ENCODE measurements around the gene OLFM3.

OLFM3 gene

GRCh38 chr1:101996825-101997465 is at the start of gene OLFM3:
TSS of gene OLFM3 (minus strand) at chr1:101996926.
- H3K27me3 ChIP-seq (ENCODE audit: insufficient read depth, low read length) = peaks cover 26% of the 10 kb centered on the region
- H3K4me1 ChIP-seq (ENCODE audit: control insufficient read depth, insufficient read depth, low read length, unreplicated experiment) = no peaks in the 10 kb centered on the region
- no peaks in the 10 kb centered on the region for H3K36me3 ChIP-seq (ENCODE audit: insufficient read depth, low read length)
- H2AFZ ChIP-seq (ENCODE audit: low read length, unreplicated experiment) = no peak within 1 kb of the TSS
- no peak within 1 kb of the TSS for H3K4me3 ChIP-seq (ENCODE audit: low read depth, low read length)
- no peak within 1 kb of the TSS for H3K27ac ChIP-seq (ENCODE audit: low read depth, low read length)
- H3K79me2 ChIP-seq (ENCODE audit: control insufficient read depth, insufficient read depth, low read length, unreplicated experiment) = no peaks in the 10 kb centered on the region

GRCh38 chr1:102045752-102046151 is 49.0 kb upstream of the OLFM3 start:
- Histone ChIP-seq H3K4me3 (ENCODE audit: low read depth, low read length) (no peak overlapping the region), H3K27me3 (ENCODE audit: insufficient read depth, low read length) (no peaks in the 10 kb centered on the region), H3K36me3 (ENCODE audit: insufficient read depth, low read length) (no peaks in the 10 kb centered on the region), H3K27ac (ENCODE audit: low read depth, low read length) (no peak overlapping the region), H3K4me1 (ENCODE audit: control insufficient read depth, insufficient read depth, low read length, unreplicated experiment) (no peaks in the 10 kb centered on the region), H2AFZ (ENCODE audit: low read length, unreplicated experiment) (no peak overlapping the region), H3K79me2 (ENCODE audit: control insufficient read depth, insufficient read depth, low read length, unreplicated experiment) (no peaks in the 10 kb centered on the region)

- no peak overlapping the region for H2AFZ ChIP-seq (ENCODE audit: low read length, unreplicated experiment)
- H3K4me1 ChIP-seq (ENCODE audit: control insufficient read depth, insufficient read depth, low read length, unreplicated experiment) = no peaks in the 10 kb centered on the region
- H3K79me2 ChIP-seq (ENCODE audit: control insufficient read depth, insufficient read depth, low read length, unreplicated experiment) = no peaks in the 10 kb centered on the region
- no peak overlapping the region for H3K4me3 ChIP-seq (ENCODE audit: low read depth, low read length)
- no peak overlapping the region for H3K27ac ChIP-seq (ENCODE audit: low read depth, low read length)
- no peaks in the 10 kb centered on the region for H3K27me3 ChIP-seq (ENCODE audit: insufficient read depth, low read length)
- H3K36me3 ChIP-seq (ENCODE audit: insufficient read depth, low read length) = no peaks in the 10 kb centered on the region
Measured at GRCh38 chr1:102032534-102032933, 35.8 kb upstream of the OLFM3 start.

- Histone ChIP-seq H2AFZ (ENCODE audit: low read length, unreplicated experiment) (no peak overlapping the region), H3K27ac (ENCODE audit: low read depth, low read length) (no peak overlapping the region), H3K79me2 (ENCODE audit: control insufficient read depth, insufficient read depth, low read length, unreplicated experiment) (no peaks in the 10 kb centered on the region), H3K4me1 (ENCODE audit: control insufficient read depth, insufficient read depth, low read length, unreplicated experiment) (no peaks in the 10 kb centered on the region), H3K4me3 (ENCODE audit: low read depth, low read length) (no peak overlapping the region), H3K27me3 (ENCODE audit: insufficient read depth, low read length) (no peaks in the 10 kb centered on the region), H3K36me3 (ENCODE audit: insufficient read depth, low read length) (no peaks in the 10 kb centered on the region)
Measured at GRCh38 chr1:102019530-102019929, 22.8 kb upstream of the OLFM3 start.

- no peak overlapping the region for H3K27ac ChIP-seq (ENCODE audit: low read depth, low read length)
- no peaks in the 10 kb centered on the region for H3K4me1 ChIP-seq (ENCODE audit: control insufficient read depth, insufficient read depth, low read length, unreplicated experiment)
- H3K36me3 ChIP-seq (ENCODE audit: insufficient read depth, low read length) = no peaks in the 10 kb centered on the region
- H3K79me2 ChIP-seq (ENCODE audit: control insufficient read depth, insufficient read depth, low read length, unreplicated experiment) = no peaks in the 10 kb centered on the region
- no peak overlapping the region for H2AFZ ChIP-seq (ENCODE audit: low read length, unreplicated experiment)
- H3K27me3 ChIP-seq (ENCODE audit: insufficient read depth, low read length) = no peaks in the 10 kb centered on the region
- no peak overlapping the region for H3K4me3 ChIP-seq (ENCODE audit: low read depth, low read length)
Measured at GRCh38 chr1:102015728-102016127, 19.0 kb upstream of the OLFM3 start.

GRCh38 chr1:102002057-102002456 is 5.3 kb upstream of the OLFM3 start:
- Histone ChIP-seq H2AFZ (ENCODE audit: low read length, unreplicated experiment) (no peak overlapping the region), H3K79me2 (ENCODE audit: control insufficient read depth, insufficient read depth, low read length, unreplicated experiment) (no peaks in the 10 kb centered on the region), H3K4me1 (ENCODE audit: control insufficient read depth, insufficient read depth, low read length, unreplicated experiment) (no peaks in the 10 kb centered on the region), H3K4me3 (ENCODE audit: low read depth, low read length) (no peak overlapping the region), H3K27ac (ENCODE audit: low read depth, low read length) (no peak overlapping the region), H3K27me3 (ENCODE audit: insufficient read depth, low read length) (peaks cover 8% of the 10 kb centered on the region), H3K36me3 (ENCODE audit: insufficient read depth, low read length) (no peaks in the 10 kb centered on the region)

- H3K79me2 ChIP-seq (ENCODE audit: control insufficient read depth, insufficient read depth, low read length, unreplicated experiment) = no peaks in the 10 kb centered on the region
- no peak overlapping the region for H2AFZ ChIP-seq (ENCODE audit: low read length, unreplicated experiment)
- no peak overlapping the region for H3K27ac ChIP-seq (ENCODE audit: low read depth, low read length)
- no peaks in the 10 kb centered on the region for H3K36me3 ChIP-seq (ENCODE audit: insufficient read depth, low read length)
- H3K4me1 ChIP-seq (ENCODE audit: control insufficient read depth, insufficient read depth, low read length, unreplicated experiment) = no peaks in the 10 kb centered on the region
- peaks cover 26% of the 10 kb centered on the region for H3K27me3 ChIP-seq (ENCODE audit: insufficient read depth, low read length)
- no peak overlapping the region for H3K4me3 ChIP-seq (ENCODE audit: low read depth, low read length)
Measured at GRCh38 chr1:101995984-101996745, 561 bp downstream of the OLFM3 start.

GRCh38 chr1:101993710-101994109 is 3.0 kb downstream of the OLFM3 start:
- H3K4me3 ChIP-seq (ENCODE audit: low read depth, low read length) = no peak overlapping the region
- no peaks in the 10 kb centered on the region for H3K36me3 ChIP-seq (ENCODE audit: insufficient read depth, low read length)
- H2AFZ ChIP-seq (ENCODE audit: low read length, unreplicated experiment) = no peak overlapping the region
- H3K79me2 ChIP-seq (ENCODE audit: control insufficient read depth, insufficient read depth, low read length, unreplicated experiment) = no peaks in the 10 kb centered on the region
- peaks cover 26% of the 10 kb centered on the region for H3K27me3 ChIP-seq (ENCODE audit: insufficient read depth, low read length)
- no peak overlapping the region for H3K27ac ChIP-seq (ENCODE audit: low read depth, low read length)
- no peaks in the 10 kb centered on the region for H3K4me1 ChIP-seq (ENCODE audit: control insufficient read depth, insufficient read depth, low read length, unreplicated experiment)

GRCh38 chr1:101992821-101993575 is 3.7 kb downstream of the OLFM3 start:
- no peaks in the 10 kb centered on the region for H3K79me2 ChIP-seq (ENCODE audit: control insufficient read depth, insufficient read depth, low read length, unreplicated experiment)
- H3K4me3 ChIP-seq (ENCODE audit: low read depth, low read length) = no peak overlapping the region
- H3K27me3 ChIP-seq (ENCODE audit: insufficient read depth, low read length) = peaks cover 26% of the 10 kb centered on the region
- no peak overlapping the region for H2AFZ ChIP-seq (ENCODE audit: low read length, unreplicated experiment)
- no peaks in the 10 kb centered on the region for H3K4me1 ChIP-seq (ENCODE audit: control insufficient read depth, insufficient read depth, low read length, unreplicated experiment)
- no peak overlapping the region for H3K27ac ChIP-seq (ENCODE audit: low read depth, low read length)
- no peaks in the 10 kb centered on the region for H3K36me3 ChIP-seq (ENCODE audit: insufficient read depth, low read length)

GRCh38 chr1:101980974-101981373 is 15.8 kb downstream of the OLFM3 start:
- H3K4me1 ChIP-seq (ENCODE audit: control insufficient read depth, insufficient read depth, low read length, unreplicated experiment) = no peaks in the 10 kb centered on the region
- 0 out of 2 replicates have a peak, but pooled peaks cover 11% of the 10 kb centered on the region for H3K27me3 ChIP-seq (ENCODE audit: insufficient read depth, low read length)
- no peak overlapping the region for H3K4me3 ChIP-seq (ENCODE audit: low read depth, low read length)
- no peaks in the 10 kb centered on the region for H3K36me3 ChIP-seq (ENCODE audit: insufficient read depth, low read length)
- no peak overlapping the region for H3K27ac ChIP-seq (ENCODE audit: low read depth, low read length)
- no peak overlapping the region for H2AFZ ChIP-seq (ENCODE audit: low read length, unreplicated experiment)
- no peaks in the 10 kb centered on the region for H3K79me2 ChIP-seq (ENCODE audit: control insufficient read depth, insufficient read depth, low read length, unreplicated experiment)

Data from ACC112 (cell line).